Activated CD8-positive, alpha-beta memory T cell treated with anti-CD3 and anti-CD28 coated beads, Interleukin-2, amount 50 U/mL, for 4 hours (primary cell): ENCODE results near the gene PRSS2.
A peak's percentile ranks its signal among the peaks of the same experiment; 100 is the strongest.

Experiments
- DNase-seq: peaks from one replicate; pipeline ENCODE4 v3.0.0-alpha.2; 2020

The PRSS2 gene

DNA sequence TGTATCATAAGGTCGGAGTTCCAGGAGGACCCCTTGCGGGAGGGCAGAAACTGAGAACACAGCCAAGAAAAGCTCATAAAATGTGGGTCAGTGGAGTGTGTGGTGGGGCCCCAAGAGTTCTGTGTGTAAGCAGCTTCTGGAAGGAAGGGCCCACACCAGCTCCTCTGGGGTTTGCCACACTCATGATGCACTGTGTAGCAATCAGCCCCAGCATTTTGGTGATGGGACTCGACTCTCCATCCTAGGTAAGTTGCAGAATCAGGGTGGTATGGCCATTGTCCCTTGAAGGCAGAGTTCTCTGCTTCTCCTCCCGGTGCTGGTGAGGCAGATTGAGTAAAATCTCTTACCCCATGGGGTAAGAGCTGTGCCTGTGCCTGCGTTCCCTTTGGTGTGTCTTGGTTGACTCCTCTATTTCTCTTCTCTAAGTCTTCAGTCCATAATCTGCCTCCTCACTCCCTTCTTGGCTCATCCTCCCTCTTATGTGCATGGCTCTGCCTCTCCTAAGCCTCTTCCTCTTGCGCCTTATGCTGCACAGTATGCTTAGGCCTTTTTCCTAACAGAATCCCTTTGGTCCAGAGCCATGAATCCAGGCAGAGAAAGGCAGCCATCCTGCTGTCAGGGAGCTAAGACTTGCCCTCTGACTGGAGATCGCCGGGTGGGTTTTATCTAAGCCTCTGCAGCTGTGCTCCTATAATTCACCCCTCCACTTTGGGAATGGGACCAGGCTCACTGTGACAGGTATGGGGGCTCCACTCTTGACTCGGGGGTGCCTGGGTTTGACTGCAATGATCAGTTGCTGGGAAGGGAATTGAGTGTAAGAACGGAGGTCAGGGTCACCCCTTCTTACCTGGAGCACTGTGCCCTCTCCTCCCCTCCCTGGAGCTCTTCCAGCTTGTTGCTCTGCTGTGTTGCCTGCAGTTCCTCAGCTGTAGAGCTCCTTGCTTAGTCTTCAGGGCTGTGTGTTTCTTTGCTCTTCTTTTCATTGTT lies 17.8 kb downstream of the PRSS2 start:
- peak; percentile 33 for DNase-seq

DNA sequence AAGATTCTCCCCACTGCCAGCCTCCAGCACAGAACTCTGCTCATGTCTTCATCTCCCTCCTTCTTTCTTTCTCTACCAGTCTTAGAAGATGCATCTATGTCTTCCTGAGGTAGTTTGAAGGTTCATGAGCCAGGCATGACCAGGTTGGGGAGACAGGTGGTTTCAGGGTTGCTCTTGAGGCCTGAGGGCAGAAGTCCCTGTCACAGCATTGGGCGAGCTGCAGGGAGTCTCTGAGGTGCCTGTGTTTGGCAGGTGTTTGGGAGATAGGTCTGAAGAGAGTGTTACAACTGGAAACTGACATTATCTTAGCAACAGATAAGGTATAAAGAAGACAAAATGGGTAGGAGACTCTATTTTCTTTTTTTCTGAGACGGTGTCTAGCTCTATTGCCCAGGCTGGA lies 18.7 kb downstream of the PRSS2 start:
- DNase-seq: peak; percentile 25

DNA sequence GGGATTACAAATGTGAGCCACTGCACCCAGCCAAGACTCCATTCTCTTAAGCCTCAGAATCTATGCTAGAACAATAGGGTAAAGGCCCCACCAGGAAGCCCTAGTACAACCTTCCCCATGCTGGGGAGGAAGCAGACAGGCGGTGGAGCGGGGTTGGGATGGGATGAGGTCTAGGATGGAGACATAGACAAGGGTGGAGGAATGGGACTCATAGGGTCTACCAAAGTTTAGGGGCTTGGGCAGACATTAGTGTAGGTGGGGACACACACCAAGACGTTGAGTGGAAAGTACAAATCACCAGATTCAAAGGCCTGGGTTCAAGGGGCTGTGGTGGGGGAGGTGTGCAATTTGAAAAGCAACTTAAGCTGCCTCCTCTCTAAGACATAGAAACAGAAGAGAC lies 19.3 kb downstream of the PRSS2 start:
- DNase-seq: peak; percentile 54

DNA sequence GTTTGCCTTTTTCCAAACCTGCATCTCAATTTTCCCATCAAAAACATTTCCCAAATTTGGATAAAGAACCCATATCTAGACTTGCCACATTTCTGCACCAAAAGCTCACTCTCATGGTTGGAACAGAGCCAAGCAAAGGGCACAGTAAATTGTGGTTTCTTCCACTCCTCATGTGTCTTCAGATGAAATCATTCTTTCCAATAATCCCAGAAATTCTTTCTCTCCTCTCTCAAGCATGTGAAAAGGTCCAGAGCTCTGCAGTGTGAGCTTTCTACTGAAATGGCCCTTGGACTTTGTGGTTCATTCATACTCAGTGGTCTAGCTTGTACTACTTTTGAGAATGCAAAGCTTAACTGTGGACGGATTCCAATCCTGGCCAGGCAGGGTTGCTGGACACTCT lies 19.8 kb downstream of the PRSS2 start:
- no peak for DNase-seq

DNA sequence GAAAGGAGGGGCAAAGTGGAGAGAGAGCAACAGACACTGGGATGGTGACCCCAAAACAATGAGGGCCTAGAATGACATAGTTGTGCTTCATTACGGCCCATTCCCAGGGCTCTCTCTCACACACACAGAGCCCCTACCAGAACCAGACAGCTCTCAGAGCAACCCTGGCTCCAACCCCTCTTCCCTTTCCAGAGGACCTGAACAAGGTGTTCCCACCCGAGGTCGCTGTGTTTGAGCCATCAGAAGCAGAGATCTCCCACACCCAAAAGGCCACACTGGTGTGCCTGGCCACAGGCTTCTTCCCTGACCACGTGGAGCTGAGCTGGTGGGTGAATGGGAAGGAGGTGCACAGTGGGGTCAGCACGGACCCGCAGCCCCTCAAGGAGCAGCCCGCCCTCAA lies 20.7 kb downstream of the PRSS2 start:
- DNase-seq: peak; percentile 19

DNA sequence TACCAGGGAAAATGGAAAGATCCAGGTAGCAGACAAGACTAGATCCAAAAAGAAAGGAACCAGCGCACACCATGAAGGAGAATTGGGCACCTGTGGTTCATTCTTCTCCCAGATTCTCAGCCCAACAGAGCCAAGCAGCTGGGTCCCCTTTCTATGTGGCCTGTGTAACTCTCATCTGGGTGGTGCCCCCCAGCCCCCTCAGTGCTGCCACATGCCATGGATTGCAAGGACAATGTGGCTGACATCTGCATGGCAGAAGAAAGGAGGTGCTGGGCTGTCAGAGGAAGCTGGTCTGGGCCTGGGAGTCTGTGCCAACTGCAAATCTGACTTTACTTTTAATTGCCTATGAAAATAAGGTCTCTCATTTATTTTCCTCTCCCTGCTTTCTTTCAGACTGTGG lies 21.4 kb downstream of the PRSS2 start:
- peak; percentile 18 for DNase-seq

DNA sequence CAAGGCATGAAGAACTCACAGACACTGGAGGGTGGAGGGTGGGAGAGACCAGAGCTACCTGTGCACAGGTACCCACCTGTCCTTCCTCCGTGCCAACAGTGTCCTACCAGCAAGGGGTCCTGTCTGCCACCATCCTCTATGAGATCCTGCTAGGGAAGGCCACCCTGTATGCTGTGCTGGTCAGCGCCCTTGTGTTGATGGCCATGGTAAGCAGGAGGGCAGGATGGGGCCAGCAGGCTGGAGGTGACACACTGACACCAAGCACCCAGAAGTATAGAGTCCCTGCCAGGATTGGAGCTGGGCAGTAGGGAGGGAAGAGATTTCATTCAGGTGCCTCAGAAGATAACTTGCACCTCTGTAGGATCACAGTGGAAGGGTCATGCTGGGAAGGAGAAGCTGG lies 21.8 kb downstream of the PRSS2 start:
- no peak for DNase-seq

DNA sequence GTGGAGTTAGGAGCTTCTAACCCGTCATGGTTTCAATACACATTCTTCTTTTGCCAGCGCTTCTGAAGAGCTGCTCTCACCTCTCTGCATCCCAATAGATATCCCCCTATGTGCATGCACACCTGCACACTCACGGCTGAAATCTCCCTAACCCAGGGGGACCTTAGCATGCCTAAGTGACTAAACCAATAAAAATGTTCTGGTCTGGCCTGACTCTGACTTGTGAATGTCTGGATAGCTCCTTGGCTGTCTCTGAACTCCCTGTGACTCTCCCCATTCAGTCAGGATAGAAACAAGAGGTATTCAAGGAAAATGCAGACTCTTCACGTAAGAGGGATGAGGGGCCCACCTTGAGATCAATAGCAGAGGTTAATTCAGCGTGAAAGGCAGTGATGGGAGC lies 22.4 kb downstream of the PRSS2 start:
- DNase-seq: no peak

DNA sequence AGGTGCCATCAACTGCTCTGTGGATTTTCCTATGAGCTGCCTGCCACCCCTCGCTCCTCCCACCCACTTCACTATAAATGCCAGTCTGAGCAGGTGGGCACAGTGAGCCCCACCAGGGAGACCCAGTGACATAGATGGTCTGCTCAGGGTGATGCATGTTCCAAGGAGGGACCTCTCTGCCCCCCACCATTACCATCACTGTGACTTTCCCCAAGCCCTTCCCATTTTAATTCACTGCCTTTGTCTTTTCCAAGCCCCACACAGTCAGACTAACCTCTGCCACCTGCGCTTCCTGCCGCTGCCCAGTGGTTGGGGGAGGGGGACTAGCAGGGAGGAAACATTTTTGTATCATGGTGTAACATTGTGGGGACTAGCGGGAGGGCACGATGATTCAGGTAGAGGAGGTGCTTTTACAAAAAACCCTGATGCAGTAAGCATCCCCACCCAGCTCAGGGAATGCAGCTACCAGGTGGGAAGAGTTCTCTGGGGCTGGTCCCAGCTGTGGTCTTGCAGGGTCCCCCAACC lies 24.6 kb downstream of the PRSS2 start:
- peak; percentile 73 for DNase-seq

DNA sequence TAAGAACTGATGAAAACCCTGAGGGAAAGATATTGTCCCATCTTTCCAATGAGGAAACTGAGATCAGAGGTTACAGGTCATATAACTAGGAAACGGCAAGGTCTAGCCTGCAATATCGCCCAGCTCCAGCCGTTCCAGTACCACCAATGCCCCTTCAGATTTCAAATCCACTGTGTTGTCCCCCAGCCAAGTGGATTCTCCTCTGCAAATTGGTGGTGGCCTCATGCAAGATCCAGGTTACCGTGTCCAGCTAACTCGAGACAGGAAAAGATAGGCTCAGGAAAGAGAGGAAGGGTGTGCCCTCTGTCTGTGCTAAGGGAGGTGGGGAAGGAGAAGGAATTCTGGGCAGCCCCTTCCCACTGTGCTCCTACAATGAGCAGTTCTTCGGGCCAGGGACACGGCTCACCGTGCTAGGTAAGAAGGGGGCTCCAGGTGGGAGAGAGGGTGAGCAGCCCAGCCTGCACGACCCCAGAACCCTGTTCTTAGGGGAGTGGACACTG lies 25.3 kb downstream of the PRSS2 start:
- no peak for DNase-seq

DNA sequence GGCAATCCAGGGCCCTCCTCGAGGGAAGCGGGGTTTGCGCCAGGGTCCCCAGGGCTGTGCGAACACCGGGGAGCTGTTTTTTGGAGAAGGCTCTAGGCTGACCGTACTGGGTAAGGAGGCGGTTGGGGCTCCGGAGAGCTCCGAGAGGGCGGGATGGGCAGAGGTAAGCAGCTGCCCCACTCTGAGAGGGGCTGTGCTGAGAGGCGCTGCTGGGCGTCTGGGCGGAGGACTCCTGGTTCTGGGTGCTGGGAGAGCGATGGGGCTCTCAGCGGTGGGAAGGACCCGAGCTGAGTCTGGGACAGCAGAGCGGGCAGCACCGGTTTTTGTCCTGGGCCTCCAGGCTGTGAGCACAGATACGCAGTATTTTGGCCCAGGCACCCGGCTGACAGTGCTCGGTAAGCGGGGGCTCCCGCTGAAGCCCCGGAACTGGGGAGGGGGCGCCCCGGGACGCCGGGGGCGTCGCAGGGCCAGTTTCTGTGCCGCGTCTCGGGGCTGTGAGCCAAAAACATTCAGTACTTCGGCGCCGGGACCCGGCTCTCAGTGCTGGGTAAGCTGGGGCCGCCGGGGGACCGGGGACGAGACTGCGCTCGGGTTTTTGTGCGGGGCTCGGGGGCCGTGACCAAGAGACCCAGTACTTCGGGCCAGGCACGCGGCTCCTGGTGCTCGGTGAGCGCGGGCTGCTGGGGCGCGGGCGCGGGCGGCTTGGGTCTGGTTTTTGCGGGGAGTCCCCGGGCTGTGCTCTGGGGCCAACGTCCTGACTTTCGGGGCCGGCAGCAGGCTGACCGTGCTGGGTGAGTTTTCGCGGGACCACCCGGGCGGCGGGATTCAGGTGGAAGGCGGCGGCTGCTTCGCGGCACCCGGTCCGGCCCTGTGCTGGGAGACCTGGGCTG lies 26.0 kb downstream of the PRSS2 start:
- peak; percentile 58 for DNase-seq

DNA sequence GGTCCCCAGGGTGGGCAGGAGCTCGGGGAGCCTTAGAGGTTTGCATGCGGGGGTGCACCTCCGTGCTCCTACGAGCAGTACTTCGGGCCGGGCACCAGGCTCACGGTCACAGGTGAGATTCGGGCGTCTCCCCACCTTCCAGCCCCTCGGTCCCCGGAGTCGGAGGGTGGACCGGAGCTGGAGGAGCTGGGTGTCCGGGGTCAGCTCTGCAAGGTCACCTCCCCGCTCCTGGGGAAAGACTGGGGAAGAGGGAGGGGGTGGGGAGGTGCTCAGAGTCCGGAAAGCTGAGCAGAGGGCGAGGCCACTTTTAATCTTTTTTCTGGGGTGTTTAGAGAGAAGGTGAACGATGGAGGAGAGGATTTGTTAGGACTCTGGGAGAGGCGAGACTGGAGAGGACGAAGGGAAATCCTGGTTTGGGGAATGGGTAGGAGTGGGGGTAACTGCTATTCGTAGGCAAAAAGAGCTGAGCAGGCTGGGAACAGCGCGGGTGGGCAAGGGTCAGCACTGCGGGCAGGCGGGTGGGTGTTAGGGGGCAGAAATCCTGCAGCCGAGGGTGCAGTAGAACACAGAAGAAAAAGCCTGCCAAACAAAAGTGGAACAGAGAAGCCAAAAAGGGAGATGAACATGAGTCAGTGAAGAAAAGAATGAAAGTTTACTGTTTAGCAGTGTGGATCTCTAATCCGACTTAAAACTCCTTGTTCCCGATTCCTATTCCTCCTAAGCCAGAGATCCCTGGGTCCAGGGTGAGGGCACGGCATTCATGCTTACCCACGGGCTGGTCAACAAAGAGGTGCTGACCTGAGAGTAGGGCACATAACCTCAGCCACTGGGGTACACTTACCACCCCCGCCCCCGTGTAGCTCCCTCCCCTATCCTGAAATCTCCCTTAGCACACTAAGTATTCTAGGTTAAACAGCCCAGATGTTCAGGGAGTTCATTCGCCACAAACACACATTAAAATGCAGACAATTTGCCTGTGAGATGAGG lies 26.9 kb downstream of the PRSS2 start:
- DNase-seq: peak; percentile 62

DNA sequence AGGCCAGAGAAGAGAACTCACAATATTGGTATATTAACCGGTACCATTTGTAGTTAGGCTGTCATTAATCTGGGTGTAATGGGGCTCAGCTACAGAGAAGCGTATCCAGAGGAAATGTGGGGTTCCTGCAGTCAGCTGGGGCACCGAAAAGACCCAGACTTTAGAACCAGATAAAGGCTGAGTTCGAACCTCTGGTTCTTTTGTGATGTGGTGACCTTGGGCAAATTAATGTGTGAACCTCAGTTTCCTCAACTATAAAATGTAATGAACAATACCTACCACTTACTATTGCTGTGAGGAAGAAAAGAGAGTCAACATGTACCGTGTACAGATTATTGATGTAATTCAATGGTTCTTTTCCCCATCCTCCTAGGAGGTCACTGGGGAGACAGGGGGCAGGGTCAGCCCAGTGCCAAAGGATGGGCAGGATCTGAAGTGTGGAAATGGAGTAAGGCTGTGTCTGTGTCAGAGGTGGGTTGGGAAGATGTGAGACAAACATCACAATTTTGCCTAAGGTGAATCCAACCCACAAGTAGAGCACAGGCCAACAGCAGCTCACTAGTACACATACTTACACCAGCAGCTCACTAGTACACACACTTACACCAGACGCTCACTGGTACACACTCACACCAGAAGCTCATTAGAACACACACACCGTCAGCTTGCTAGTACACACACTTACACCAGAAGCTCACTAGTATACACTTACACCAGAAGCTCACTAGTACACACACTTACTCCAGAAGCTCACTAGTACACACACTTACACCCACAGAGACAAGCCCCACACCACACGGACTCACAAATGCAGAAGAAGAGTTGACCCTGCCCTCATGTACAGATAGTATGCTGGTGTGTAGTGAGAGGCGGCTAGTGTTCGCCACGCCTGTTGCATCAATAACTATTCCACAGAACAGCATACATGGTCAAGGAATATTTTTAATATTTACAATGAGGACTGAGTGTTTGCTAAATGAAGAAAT lies 28.0 kb downstream of the PRSS2 start:
- peak; percentile 45 for DNase-seq

DNA sequence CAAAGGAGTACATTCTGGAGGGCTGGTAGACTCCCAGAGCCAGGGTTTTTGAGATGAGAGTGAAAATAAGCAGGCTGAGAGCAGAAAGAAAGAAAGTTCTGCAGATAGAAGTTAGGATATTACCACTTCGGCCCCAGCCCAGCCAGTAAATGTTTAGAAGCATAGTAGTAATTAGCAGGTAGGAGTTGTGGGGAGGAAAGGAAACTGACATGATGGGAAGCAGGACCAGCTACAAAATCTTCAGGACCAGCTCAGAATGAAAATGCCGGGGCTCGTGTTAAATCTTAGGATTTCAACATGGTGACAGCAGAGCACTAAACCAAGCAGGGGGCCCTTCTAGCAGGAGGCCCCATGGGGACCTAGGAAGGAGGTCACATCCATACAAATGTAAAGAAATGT lies 28.7 kb downstream of the PRSS2 start:
- DNase-seq: peak; percentile 24

DNA sequence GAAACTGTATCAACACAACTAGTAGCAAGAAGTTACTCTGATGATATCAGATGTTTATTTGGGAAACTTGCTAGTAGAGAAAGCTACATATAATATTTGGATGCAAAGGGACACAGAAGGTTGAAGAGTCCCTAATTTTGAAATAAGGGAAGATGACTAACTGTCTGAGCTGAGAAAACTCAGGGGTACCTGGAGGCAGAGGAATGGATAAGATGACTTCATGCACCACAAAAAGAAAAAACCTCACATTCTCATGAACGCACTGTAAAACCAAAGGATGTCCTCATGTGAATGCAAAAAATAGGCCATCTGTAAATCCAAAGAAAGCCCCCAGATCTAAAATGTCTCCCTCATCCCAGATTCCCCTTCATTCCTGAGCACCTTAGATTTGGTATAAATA lies 29.3 kb downstream of the PRSS2 start:
- no peak for DNase-seq

DNA sequence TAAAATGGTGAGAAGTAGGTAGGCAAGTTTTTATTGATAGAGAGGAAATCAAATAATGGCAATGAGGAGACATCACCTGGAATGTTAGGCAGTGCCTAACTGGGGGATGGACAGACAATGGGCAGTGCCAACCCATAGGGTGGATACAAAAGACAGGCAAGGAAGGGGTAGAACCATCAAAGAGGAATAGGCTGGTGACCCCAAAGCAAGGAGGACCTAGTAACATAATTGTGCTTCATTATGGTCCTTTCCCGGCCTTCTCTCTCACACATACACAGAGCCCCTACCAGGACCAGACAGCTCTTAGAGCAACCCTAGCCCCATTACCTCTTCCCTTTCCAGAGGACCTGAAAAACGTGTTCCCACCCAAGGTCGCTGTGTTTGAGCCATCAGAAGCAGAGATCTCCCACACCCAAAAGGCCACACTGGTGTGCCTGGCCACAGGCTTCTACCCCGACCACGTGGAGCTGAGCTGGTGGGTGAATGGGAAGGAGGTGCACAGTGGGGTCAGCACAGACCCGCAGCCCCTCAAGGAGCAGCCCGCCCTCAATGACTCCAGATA lies 30.0 kb downstream of the PRSS2 start:
- DNase-seq: peak; percentile 24

DNA sequence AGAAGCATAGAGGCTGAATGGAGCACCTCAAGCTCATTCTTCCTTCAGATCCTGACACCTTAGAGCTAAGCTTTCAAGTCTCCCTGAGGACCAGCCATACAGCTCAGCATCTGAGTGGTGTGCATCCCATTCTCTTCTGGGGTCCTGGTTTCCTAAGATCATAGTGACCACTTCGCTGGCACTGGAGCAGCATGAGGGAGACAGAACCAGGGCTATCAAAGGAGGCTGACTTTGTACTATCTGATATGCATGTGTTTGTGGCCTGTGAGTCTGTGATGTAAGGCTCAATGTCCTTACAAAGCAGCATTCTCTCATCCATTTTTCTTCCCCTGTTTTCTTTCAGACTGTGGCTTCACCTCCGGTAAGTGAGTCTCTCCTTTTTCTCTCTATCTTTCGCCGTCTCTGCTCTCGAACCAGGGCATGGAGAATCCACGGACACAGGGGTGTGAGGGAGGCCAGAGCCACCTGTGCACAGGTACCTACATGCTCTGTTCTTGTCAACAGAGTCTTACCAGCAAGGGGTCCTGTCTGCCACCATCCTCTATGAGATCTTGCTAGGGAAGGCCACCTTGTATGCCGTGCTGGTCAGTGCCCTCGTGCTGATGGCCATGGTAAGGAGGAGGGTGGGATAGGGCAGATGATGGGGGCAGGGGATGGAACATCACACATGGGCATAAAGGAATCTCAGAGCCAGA lies 31.0 kb downstream of the PRSS2 start:
- no peak for DNase-seq

DNA sequence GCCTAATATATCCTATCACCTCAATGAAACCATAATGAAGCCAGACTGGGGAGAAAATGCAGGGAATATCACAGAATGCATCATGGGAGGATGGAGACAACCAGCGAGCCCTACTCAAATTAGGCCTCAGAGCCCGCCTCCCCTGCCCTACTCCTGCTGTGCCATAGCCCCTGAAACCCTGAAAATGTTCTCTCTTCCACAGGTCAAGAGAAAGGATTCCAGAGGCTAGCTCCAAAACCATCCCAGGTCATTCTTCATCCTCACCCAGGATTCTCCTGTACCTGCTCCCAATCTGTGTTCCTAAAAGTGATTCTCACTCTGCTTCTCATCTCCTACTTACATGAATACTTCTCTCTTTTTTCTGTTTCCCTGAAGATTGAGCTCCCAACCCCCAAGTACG lies 31.5 kb downstream of the PRSS2 start:
- DNase-seq: no peak

DNA sequence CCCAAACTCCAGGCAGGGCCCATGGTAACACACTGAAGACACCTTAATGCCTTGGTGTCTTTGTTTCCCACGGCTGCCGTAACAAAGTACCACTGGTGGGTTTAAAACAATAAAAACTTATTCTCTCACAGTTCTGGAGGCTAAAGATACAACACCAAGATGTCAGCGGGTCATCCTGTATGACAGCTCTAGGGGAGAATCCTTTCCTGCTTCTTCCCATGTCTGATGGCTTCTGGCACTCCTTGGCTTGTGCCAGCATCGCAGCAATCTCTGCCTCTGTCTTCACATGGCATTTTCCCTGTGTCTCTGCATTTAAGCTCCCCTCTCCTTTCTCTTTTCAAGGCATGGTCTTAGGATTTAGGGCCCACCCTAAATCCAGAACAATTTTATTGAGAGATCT lies 33.1 kb downstream of the PRSS2 start:
- DNase-seq: no peak

DNA sequence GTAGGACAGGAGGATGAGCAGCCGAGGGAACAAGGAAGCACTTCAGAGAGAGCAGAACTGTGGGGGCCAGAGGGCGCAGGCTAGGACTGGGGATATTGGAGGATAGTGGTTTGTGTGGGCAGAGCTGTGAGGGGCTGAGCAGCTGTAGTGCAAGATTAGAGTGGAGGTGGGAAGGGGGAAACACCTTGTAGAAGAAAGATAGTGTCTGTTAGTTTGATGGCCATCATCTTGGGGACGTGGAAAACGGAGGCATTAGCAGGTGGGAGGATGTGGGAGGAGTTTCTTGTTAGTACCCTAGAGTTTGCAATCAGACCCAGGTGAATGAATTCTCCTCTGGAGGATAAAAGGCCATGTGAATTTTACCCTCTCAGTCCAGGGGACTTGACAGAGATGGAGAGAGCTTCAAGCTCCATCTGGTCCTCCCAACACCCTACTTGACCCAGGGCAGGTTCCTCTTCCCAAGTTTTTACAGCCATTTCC lies 34.0 kb downstream of the PRSS2 start:
- DNase-seq: peak; percentile 51
